Ishikawa (cell line): ENCODE data around the gene RASSF6.

Experiments
- CEBPB ChIP-seq: IDR thresholded peaks from 2 replicates; pipeline ENCODE4 v1.6.1; 2012
- FOXM1 ChIP-seq: IDR thresholded peaks from 2 replicates; pipeline ENCODE4 v1.6.1; 2012; ENCODE audit warnings: low read depth, borderline replicate concordance
- MAX ChIP-seq: IDR thresholded peaks from 2 replicates; pipeline ENCODE4 v1.6.1; 2012

- TF ChIP-seq MAX (no peak), FOXM1 (no peak), CEBPB (no peak)
Observed at GRCh38 chr4:73538162-73538561, 82.1 kb downstream of the RASSF6 start.
